Fibroblast of skin of scalp (primary cell): ENCODE data around the gene CFAP74.
"Not testable (repeated sequence)": the region's sequence is repeated elsewhere in the genome, so short reads cannot be mapped to it uniquely, and the experiment has no call there.

ENCODE experiments used
- DNase-seq: peaks from one replicate; pipeline ENCODE4 v3.0.0-alpha.2; 2013

Gene CFAP74

DNA sequence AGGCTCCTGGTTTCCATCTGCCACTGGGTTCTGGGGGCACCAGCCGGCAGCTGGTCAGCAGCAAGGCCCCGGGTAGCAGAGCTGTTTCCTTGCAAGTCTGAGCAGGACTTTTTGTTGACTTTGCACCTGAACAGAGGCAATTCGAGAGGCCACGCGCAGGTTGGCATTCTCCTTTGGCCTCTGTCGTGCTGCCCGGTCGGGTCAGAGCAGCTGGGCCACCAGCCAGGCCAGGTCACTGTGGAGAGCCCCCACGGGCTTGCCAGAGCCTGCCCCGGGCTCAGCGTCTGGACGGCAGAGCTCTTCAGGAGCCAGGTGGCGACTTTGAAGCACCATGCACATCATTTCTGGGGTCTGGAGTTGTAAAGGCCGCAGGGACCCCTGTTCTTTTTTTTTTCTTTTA, 56.1 kb downstream of the CFAP74 start:
- DNase-seq: no peak

- no peak for DNase-seq
Measured at GRCh38 chr1:1946540-1946939, 57.0 kb downstream of the CFAP74 start.

- DNase-seq: no peak
Measured at GRCh38 chr1:1945782-1946393, 57.7 kb downstream of the CFAP74 start.

GRCh38 chr1:1943834-1944570, 59.6 kb downstream of the CFAP74 start:
- DNase-seq: peak; percentile 27

- no peak for DNase-seq
Measured at GRCh38 chr1:1942753-1943656, 60.6 kb downstream of the CFAP74 start.

DNA sequence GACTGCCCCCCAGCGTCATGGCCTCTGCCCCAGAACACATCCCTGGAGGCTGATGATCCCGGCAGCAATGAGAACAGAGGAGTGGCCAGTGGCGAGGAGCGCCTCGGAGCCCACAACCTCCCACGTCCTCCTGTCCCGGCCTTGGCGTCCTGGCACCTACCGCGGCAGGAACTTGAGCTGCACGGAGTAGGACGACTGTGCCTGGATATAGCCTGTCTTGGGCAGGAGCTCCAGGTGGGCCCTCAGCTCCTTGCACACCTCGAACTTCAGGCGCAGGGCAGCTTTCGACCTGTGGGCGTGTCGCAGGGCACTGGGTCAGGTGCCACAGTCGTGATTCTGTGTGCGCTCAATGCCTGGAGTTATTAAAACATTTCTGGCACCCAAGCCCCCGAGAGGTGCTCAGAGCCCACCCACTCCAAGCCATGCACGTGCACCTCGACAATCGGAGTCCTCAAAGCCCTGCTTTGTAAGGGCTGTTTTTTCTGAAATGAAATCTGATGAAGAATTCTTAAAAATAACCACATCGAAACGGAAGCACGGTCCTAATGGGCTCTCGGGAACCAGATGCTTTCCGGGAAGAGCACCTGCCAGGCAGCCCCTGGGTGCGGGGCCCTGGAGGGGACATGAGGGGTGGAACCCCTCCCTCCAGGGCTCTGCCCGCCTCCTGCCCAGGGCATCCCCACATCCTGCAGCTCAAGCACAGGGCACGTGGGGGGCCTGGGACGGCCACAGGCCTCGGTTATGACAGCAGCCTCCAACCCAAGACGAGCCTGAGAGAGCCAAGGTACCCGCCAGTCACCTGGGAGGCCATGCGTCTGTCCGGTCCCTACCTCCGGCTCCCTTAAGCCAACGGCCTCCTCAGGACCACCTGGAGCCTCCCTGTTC, 61.5 kb downstream of the CFAP74 start:
- no peak for DNase-seq

GRCh38 chr1:1941211-1941841, 62.3 kb downstream of the CFAP74 start:
- DNase-seq: no peak

DNA sequence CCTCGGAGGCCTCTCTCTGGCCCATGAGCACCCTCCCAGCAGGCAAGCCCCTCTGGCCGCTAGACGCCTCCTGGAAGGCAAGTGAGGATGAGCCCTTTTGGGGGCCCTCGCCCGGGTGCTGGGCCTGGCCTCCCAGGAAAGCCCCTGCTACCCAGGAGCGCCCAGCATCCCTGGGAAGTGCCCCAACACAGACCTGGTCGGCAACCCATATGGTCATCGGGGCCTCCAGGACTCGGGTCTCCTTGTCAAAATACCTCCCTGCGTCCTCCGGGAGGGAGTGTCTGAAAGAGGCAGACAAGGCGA, 63.5 kb downstream of the CFAP74 start:
- no peak for DNase-seq

GRCh38 chr1:1939296-1940122, 64.1 kb downstream of the CFAP74 start:
- DNase-seq: no peak

- DNase-seq: no peak
Measured at GRCh38 chr1:1938613-1939295, 64.8 kb downstream of the CFAP74 start.

- no peak for DNase-seq
Measured at GRCh38 chr1:1938276-1938573, 65.4 kb downstream of the CFAP74 start.

DNA sequence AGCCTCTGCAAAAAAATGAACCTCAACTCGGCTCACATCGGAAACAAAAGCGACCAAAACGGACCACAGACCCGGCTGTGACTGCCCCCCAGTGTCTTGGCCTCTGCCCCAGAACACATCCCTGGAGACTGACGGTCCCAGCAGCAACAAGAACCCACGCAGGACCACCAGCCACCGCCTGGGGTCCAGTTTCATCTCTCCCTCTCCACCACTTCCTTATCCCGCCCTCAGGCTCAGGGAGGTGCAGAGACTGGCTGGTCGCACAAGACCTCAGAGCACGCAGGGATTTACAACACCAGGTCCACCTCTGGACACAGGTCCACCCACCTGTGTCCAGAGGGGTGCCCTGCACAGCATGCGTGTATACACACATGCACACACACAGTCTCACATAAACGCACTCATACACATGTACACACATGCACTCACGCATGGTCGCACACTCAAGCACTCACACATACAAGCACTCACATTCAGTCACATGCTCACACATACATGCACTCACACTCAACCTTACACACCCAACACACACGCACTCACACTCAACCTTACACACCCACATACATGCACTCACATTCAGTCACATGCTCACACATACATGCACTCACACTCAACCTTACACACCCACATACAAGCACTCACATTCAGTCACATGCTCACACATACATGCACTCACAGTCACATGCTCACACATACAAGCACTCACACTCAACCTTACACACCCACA, 65.9 kb downstream of the CFAP74 start:
- DNase-seq: no peak

GRCh38 chr1:1937061-1937460, 66.5 kb downstream of the CFAP74 start:
- DNase-seq: no peak

- DNase-seq: not testable (repeated sequence)
Measured at GRCh38 chr1:1934848-1935247, 68.7 kb downstream of the CFAP74 start.

DNA sequence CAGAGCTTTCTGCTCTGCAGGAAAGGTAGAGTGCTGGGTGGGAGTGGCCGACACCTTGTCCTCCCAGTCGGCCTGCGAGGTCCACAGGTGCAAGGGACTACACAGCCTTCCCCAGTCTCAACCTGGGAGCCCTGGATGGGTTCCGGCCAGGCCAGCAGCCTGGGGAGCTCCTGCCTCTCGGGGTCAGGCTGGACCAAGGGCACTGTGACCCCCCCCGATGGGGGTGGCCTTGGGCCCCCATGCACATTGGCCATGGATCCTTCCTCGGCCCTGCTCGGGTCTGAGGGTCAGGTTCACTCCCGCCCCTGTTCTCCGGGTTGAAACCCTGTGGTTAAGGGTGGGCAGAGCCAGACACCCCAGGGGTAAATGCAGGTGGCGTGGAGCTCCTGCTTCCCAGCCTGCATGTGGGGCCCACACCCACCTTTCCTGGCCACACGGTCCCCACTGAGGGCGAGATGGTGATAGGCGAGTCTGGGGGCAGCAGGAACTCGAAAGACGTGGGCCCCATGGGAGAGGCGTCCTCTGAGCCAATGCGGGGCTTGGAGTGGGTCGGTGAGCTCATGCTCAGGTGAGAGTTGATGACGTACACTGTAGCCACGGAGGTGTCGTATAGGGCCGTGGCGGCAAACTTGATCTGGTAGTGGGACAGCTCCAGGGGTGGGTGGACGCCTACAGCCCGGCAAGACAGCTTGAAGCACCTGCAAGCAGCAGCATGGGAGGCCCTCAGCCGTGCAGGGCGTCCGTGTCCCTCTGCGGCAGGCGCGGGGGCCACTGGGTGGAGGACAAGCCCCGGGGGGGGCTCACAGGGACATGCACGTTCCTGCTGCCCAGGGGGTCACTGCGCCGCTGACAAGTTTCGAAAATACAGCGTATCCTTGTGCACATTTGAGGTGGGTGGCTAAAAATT, 73.7 kb downstream of the CFAP74 start:
- no peak for DNase-seq

DNA sequence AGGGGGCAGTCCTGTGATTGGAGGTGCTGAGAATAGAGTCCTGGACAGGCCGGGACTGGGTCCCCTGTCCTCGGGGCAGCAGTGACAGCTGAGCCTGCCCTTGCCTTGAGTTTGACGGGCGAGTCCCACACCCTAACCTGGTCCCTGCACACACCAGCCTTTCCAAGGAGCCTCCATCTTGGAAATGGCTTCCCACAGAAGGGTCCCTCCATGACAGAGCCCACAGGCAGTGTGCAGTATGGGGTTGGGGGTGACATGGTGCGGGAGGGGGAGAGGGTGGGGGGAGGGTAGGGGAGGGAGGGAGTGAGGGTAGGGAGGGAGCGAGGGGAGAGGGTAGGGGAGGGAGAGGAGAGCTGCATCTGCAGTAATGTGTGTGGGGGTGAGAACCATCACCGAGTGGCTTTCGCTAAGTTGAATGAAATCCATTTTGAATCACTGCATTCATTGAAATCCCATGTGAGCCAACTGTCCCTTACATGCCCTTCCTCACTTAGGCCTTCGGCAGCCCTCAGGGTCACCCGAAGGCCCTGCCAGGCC, 74.4 kb downstream of the CFAP74 start:
- DNase-seq: no peak

DNA sequence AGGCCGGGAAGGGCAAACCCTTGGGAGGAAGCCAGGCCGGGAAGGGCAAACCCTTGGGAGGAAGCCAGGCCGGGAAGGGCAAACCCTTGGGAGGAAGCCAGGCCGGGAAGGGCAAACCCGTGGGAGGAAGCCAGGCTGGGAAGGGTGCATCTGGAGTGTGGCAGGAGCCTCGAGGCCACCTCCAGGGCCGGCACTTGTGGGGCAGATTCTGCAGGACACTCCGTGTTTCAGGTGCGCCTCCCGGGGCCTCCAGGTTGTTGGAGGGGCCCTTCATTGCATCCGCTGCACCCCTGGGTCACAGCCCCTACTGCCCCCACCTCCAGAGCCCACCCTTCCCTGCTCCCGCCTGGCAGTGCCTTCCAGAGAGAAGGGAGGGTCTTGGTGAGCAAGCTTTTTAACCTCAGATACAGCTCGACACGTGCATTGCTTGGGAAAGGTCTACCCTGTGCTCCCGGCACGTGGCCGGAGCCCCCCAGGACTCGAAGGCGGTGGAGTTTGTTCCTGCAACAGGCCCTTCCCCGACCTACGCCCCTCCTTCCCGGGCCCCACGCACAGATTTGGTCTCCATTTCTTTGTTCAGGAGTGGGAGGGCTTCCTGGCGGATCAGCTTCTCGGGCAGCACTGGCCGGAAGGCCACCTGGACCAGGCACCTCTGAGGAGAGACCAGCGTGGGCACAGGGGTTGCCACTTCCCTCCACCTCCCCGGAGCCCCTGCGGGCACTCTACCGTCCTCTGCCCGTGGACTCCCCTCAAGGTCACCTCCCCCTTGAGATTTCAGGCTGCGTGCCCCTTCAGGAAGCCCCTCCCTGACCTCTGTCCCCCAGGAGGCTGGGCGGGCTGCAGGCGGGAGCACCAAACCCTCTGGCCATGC, 75.1 kb downstream of the CFAP74 start:
- no peak for DNase-seq

DNA sequence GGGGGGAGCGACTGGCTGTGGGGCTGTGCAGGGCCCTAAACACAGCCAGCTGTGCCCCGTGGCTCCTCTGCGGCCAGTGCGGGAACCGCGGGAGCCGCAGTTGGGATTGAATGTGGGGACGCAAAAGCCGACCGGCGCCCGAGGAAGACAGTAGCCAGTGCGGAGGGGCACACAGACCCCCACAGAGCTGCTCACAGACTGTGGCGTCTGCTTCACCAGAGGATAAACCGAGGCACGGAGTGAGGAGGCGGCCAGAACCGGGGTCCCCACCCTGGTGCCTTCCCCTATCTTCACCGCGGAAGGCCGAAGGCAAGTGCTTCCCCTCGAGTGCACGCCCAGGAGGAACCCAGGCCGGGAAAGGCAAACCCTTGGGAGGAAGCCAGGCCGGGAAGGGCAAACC, 75.8 kb downstream of the CFAP74 start:
- DNase-seq: no peak
